ENCODE results near the gene MCOLN1. TPM values are rescaled to one million over a fixed set of nuclear protein-coding genes. Genes with fewer than 3 reads are reported as not detected.

Gene MCOLN1
- total and polyA plus RNA-seq, 9 of the 15 experiments (the other 6 are each of a cell fraction or from before 2014, with no cell fraction given), result 0.25 to 15.4 (median 7.1) TPM

DNA sequence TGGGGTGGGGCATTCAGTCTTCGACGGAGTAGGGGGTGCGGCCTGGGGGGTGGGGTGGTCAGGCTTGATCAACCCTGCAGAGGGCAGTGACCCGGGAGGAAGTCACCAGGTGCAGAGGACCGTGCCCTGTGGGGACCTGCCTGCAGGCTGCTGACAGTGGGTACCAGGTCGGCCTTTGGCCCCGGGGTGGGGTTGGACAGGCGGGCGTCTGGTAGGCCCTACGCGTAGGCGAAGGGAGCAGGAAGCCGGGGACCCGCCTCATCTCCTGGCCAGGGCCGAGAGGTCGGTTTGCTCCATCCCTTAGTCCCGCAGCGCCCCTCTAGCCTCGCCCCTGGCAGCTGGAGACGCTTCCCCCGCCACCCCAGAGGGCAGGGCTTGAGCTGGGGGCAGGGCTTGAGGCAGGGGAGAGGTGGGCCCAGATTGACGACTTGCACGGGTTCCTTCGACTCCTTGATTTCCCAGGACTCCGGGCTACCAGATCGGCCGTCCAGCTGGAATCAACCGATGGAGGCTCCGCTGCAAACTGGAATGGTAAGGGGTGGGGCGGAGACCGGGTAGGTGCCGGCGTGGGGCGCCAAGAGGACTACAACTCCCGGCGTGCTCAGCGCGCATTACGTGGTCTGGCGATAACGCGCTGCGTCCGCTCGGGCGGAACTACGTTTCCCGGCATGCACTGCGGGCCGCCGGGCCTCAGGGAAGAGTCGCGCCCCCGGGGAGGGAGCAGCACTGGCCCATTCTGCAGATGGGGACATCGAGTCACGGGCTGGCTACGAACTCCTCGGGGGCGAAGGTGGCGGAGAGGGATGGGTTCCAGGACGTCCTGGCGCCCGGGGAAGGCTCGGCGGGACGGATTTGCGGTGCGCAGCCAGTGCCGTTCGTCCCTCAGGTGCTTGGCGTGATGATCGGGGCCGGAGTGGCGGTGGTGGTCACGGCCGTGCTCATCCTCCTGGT is 12.9 kb downstream of the MCOLN1 start, which contains the start of gene PNPLA6 (continued):
- TF ChIP-seq, protein P1, sequence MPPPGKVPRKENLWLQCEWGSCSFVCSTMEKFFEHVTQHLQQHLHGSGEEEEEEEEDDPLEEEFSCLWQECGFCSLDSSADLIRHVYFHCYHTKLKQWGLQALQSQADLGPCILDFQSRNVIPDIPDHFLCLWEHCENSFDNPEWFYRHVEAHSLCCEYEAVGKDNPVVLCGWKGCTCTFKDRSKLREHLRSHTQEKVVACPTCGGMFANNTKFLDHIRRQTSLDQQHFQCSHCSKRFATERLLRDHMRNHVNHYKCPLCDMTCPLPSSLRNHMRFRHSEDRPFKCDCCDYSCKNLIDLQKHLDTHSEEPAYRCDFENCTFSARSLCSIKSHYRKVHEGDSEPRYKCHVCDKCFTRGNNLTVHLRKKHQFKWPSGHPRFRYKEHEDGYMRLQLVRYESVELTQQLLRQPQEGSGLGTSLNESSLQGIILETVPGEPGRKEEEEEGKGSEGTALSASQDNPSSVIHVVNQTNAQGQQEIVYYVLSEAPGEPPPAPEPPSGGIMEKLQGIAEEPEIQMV (tag; conservative IDR thresholded peaks at IDR 0.05; ENCODE audit: low read depth), result peak; percentile 93
- TF ChIP-seq CBFB (CRISPR knock-in tag; IDR thresholded peaks at IDR 0.05), result no peak; the same call in 1 of the 2 replicates
- no peak; the same call in 1 of the 2 replicates for TF ChIP-seq DPF2 (IDR thresholded peaks at IDR 0.05)
- TF ChIP-seq, protein P2, sequence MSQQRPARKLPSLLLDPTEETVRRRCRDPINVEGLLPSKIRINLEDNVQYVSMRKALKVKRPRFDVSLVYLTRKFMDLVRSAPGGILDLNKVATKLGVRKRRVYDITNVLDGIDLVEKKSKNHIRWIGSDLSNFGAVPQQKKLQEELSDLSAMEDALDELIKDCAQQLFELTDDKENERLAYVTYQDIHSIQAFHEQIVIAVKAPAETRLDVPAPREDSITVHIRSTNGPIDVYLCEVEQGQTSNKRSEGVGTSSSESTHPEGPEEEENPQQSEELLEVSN (IDR thresholded peaks at IDR 0.05; ENCODE audit: borderline replicate concordance in 1 of 2, extremely low read depth in 1 of 2, insufficient read depth in 1 of 2, insufficient read length in 1 of 2, low read depth in 1 of 2, low read length in 1 of 2, poor library complexity in 1 of 2, severe bottlenecking in 1 of 2), result no peak
- TF ChIP-seq TAF1 (IDR thresholded peaks at IDR 0.05; ENCODE audit: control insufficient read depth, extremely low read depth, insufficient read depth, low read length, severe bottlenecking), result no peak
- TF ChIP-seq CEBPB (tag; IDR thresholded peaks at IDR 0.05), result no peak
- TF ChIP-seq ERF (CRISPR knock-in tag; IDR thresholded peaks at IDR 0.05), result no peak
- peak; percentile 99 for TF ChIP-seq CREM (IDR thresholded peaks at IDR 0.05; ENCODE audit: low read depth)
- TF ChIP-seq RB1 (IDR thresholded peaks at IDR 0.05; ENCODE audit: low read depth), result peak; percentile 91; the same call in 1 of the 2 replicates
- peak; percentile 75 for TF ChIP-seq ZBTB40 (IDR thresholded peaks at IDR 0.05)
- TF ChIP-seq ZBTB40 (CRISPR knock-in tag; IDR thresholded peaks at IDR 0.05), result no peak
- TF ChIP-seq HOMEZ (CRISPR knock-in tag; IDR thresholded peaks at IDR 0.05), result no peak
- TF ChIP-seq SMAD2 (IDR thresholded peaks at IDR 0.05; ENCODE audit: low read depth, low read length), result no peak

Measured in K562 (cell line).